ENCODE data around the gene GTF3C5. TPM values are rescaled to one million over a fixed set of nuclear protein-coding genes. Genes with fewer than 3 reads are reported as not detected.

Gene GTF3C5
- total RNA-seq, 2 experiments from 2014 or later, result 91.6 to 97.0 TPM

GRCh38 chr9:133086894-133087293 lies 56.1 kb downstream of the GTF3C5 start:
- H4K20me1 ChIP-seq (ENCODE audit: insufficient read depth, low read length), result no peaks in the 10 kb centered on the region
- H3K79me2 ChIP-seq (ENCODE audit: insufficient read depth, low read depth, low read length), result no peaks in the 10 kb centered on the region
- H3K9me3 ChIP-seq (ENCODE audit: low read length), result no peaks in the 10 kb centered on the region
- TF ChIP-seq CTCF (conservative IDR thresholded peaks at IDR 0.05; ENCODE audit: low read length), result no peak
- TF ChIP-seq EZH2phosphoT487 (IDR thresholded peaks at IDR 0.05; ENCODE audit: borderline replicate concordance, low read depth, low read length), result no peak
- no peak overlapping the region for H3K27ac ChIP-seq (ENCODE audit: low read depth, low read length, poor library complexity, severe bottlenecking)
- H3K9me2 ChIP-seq (ENCODE audit: insufficient read depth, low read length), result no peaks in the 10 kb centered on the region
- no peak overlapping the region for H3K4me2 ChIP-seq (ENCODE audit: low read length)
- no peak for DNase-seq (ENCODE audit: low spot score)
- ChIA-PET POLR2A (no interaction called here), CTCF (ENCODE audit: unreplicated experiment) (no interaction called here)
- no TSS peak for BruUV-seq (replicated peaks)
- H3K36me3 ChIP-seq (ENCODE audit: insufficient read depth, low read length), result no peaks in the 10 kb centered on the region
- H3K4me3 ChIP-seq (ENCODE audit: low read depth, low read length, poor library complexity, severe bottlenecking), result no peak overlapping the region
- intact Hi-C loops (cut with micrococcal nuclease; ENCODE audit: unreplicated experiment), result no loop called here
- no peak overlapping the region for H2AFZ ChIP-seq (ENCODE audit: low read length)
- H3K4me1 ChIP-seq (ENCODE audit: insufficient read depth, low read length, poor library complexity, severe bottlenecking), result no peaks in the 10 kb centered on the region

DNA sequence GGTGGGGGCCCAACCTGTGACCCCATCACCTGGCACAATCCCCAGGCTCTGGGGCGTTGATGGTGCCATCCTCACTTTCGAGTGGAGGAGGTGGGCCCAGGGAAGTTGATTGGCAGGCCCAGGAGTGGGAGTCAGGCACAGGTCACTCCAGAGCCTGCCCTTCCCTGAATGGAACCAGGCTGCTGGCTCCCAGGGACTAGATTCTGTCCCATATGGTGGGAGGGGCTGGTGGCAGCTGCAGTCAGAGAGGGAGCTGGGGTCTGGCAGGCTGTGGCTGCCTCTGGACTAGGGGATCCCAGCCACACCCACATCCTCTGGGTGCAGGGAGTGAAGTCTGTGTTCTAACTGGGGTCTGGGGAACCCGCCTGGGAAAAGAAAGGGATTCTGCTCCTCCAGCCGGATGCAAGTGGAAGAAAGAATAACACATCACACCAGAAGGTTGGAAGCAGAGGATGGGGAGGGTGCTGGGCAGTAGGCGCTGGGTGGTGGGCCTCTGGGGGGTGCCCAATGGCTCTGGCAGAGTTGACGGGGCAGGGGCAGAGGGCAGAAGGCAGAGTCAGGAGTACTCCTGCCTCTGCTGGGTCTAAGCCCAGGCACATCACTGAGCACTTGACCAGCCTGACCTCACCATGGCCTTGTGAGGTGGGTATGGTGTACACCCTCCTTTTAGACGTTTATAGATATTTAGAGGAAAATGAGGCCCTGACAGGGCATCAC lies 56.8 kb downstream of the GTF3C5 start:
- BruUV-seq (replicated peaks), result no TSS peak

More for the DNA sequence above, 56.8 kb downstream of the GTF3C5 start:
- Histone ChIP-seq H3K27ac (ENCODE audit: low read depth, low read length, poor library complexity, severe bottlenecking) (no peak overlapping the region), H3K9me3 (ENCODE audit: low read length) (no peaks in the 10 kb centered on the region), H3K4me1 (ENCODE audit: insufficient read depth, low read length, poor library complexity, severe bottlenecking) (no peaks in the 10 kb centered on the region), H2AFZ (ENCODE audit: low read length) (no peak overlapping the region), H3K4me3 (ENCODE audit: low read depth, low read length, poor library complexity, severe bottlenecking) (no peak overlapping the region), H3K36me3 (ENCODE audit: insufficient read depth, low read length) (no peaks in the 10 kb centered on the region), H3K9me2 (ENCODE audit: insufficient read depth, low read length) (no peaks in the 10 kb centered on the region), H3K79me2 (ENCODE audit: insufficient read depth, low read depth, low read length) (no peaks in the 10 kb centered on the region), H3K4me2 (ENCODE audit: low read length) (no peak overlapping the region), H4K20me1 (ENCODE audit: insufficient read depth, low read length) (no peaks in the 10 kb centered on the region)
- intact Hi-C loops (cut with micrococcal nuclease; ENCODE audit: unreplicated experiment), result no loop called here
- POLR2A ChIA-PET, result no interaction called here
- CTCF ChIA-PET (ENCODE audit: unreplicated experiment), result no interaction called here
- TF ChIP-seq EZH2phosphoT487 (IDR thresholded peaks at IDR 0.05; ENCODE audit: borderline replicate concordance, low read depth, low read length) (no peak), CTCF (conservative IDR thresholded peaks at IDR 0.05; ENCODE audit: low read length) (no peak)
- no peak for DNase-seq (ENCODE audit: low spot score)

Data from OCI-LY7 (cell line).